Measurements from ENCODE around the gene MYOM1. TPM values are rescaled to one million over a fixed set of nuclear protein-coding genes. Genes with fewer than 3 reads are reported as not detected.

MYOM1 gene
- total RNA-seq, 1 donor: 0.86 TPM

GRCh38 chr18:3214855-3215637, 4.7 kb downstream of the MYOM1 start:
- no peak for DNase-seq (ENCODE audit: low read depth)
- no peak overlapping the region for H3K4me3 ChIP-seq (ENCODE audit: low read depth, low read length)
- TF ChIP-seq CTCF (IDR thresholded peaks at IDR 0.05; ENCODE audit: insufficient read depth, low read depth, low read length): no peak

GRCh38 chr18:3213300-3214059, 6.3 kb downstream of the MYOM1 start:
- TF ChIP-seq CTCF (IDR thresholded peaks at IDR 0.05; ENCODE audit: insufficient read depth, low read depth, low read length): no peak
- DNase-seq (ENCODE audit: low read depth): no peak
- no peak overlapping the region for H3K4me3 ChIP-seq (ENCODE audit: low read depth, low read length)

- no peak overlapping the region for H3K4me3 ChIP-seq (ENCODE audit: low read depth, low read length)
- no peak for TF ChIP-seq CTCF (IDR thresholded peaks at IDR 0.05; ENCODE audit: insufficient read depth, low read depth, low read length)
- DNase-seq (ENCODE audit: low read depth): no peak
Measured at GRCh38 chr18:3212657-3213056, 7.1 kb downstream of the MYOM1 start.

- TF ChIP-seq CTCF (IDR thresholded peaks at IDR 0.05; ENCODE audit: insufficient read depth, low read depth, low read length): no peak
- DNase-seq (ENCODE audit: low read depth): peak; percentile 48
- H3K4me3 ChIP-seq (ENCODE audit: low read depth, low read length): no peak overlapping the region
Measured at GRCh38 chr18:3211236-3211992, 8.4 kb downstream of the MYOM1 start.

GRCh38 chr18:3209859-3210569, 9.8 kb downstream of the MYOM1 start:
- H3K4me3 ChIP-seq (ENCODE audit: low read depth, low read length): no peak overlapping the region
- DNase-seq (ENCODE audit: low read depth): no peak
- no peak for TF ChIP-seq CTCF (IDR thresholded peaks at IDR 0.05; ENCODE audit: insufficient read depth, low read depth, low read length)

- no peak overlapping the region for H3K4me3 ChIP-seq (ENCODE audit: low read depth, low read length)
- no peak for DNase-seq (ENCODE audit: low read depth)
- no peak for TF ChIP-seq CTCF (IDR thresholded peaks at IDR 0.05; ENCODE audit: insufficient read depth, low read depth, low read length)
Measured at GRCh38 chr18:3207565-3207964, 12.2 kb downstream of the MYOM1 start.

Data from fibroblast of villous mesenchyme (primary cell).